Endothelial cell of umbilical vein (primary cell): ENCODE measurements around the gene NECAB2.

Experiments used
- EZH2 ChIP-seq: IDR thresholded peaks from 2 replicates; pipeline ENCODE4 v1.6.1; 2012; ENCODE audit warnings: borderline replicate concordance, low read depth, mild to moderate bottlenecking, moderate library complexity, low read length, inconsistent platforms; ENCODE audit not compliant: severe bottlenecking
- JUN ChIP-seq: IDR thresholded peaks from 2 replicates; pipeline ENCODE4 v1.6.1; 2011; ENCODE audit warnings: borderline replicate concordance, low read depth; ENCODE audit not compliant: insufficient read length, insufficient read depth
- POLR2A ChIP-seq: IDR thresholded peaks from 2 replicates; pipeline ENCODE4 v1.6.1; 2012; ENCODE audit warnings: low read depth, mild to moderate bottlenecking, control low read depth, low read length
- POLR2AphosphoS5 ChIP-seq: IDR thresholded peaks from 2 replicates; pipeline ENCODE4 v1.6.1; 2012; ENCODE audit warnings: low read depth, mild to moderate bottlenecking, control low read depth, low read length, moderate library complexity; ENCODE audit not compliant: insufficient read depth
- TF ChIP-seq, protein P1 (sequence below), 2 donors: IDR thresholded peaks; 1 replicate in 1 of 2; 2 replicates in 1 of 2; pipeline ENCODE4 v1.5.1; 2011; ENCODE audit warnings: low read length in 2 of 2, mild to moderate bottlenecking in 2 of 2, moderate library complexity in 2 of 2, control low read depth in 1 of 2, inconsistent platforms in 1 of 2, low read depth in 1 of 2; ENCODE audit not compliant: insufficient read depth in 1 of 2; ENCODE audit errors: extremely low read depth in 1 of 2

DNA sequence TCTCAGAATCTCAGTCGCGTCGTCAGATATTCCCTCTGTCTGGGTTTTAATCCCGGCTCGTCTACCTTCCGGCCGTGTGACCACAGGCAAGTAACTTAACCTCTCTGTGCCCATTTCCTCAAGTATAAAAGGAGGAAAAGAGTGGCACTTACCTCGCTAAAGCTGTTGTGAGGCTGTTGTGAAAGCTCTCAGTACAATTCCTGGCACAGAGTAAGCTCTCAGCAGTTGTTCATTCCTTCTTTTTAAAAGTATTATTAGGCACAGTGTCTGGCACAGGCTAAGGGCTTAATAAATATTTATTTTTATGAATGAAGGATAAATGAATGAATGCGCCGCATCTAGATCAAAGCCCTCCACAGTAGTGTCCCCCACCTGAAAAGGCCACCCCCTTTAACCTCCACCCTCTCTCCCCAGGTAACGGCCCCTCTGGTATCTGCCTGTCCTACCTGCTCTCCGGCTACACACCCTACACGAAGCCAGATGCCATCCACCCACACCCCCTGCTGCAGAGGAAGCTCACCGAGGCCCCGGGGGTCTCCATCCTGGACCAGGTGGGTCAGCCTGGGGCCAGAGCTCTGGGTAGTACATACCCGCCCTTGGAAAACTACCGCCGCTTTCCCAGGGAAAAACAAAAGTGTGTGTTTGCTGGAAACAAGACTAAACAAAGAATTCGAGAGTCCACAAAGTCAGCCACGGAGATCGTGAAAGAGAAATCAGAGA, 9.0 kb upstream of the NECAB2 start:
- TF ChIP-seq, protein P1, sequence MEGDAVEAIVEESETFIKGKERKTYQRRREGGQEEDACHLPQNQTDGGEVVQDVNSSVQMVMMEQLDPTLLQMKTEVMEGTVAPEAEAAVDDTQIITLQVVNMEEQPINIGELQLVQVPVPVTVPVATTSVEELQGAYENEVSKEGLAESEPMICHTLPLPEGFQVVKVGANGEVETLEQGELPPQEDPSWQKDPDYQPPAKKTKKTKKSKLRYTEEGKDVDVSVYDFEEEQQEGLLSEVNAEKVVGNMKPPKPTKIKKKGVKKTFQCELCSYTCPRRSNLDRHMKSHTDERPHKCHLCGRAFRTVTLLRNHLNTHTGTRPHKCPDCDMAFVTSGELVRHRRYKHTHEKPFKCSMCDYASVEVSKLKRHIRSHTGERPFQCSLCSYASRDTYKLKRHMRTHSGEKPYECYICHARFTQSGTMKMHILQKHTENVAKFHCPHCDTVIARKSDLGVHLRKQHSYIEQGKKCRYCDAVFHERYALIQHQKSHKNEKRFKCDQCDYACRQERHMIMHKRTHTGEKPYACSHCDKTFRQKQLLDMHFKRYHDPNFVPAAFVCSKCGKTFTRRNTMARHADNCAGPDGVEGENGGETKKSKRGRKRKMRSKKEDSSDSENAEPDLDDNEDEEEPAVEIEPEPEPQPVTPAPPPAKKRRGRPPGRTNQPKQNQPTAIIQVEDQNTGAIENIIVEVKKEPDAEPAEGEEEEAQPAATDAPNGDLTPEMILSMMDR (IDR thresholded peaks at IDR 0.05; ENCODE audit: extremely low read depth in 1 of 2, insufficient read depth in 1 of 2, low read depth in 1 of 2, low read length in 2 of 2) = no peak
- no peak for TF ChIP-seq POLR2A
- TF ChIP-seq EZH2 = no peak
- no peak for TF ChIP-seq JUN
- TF ChIP-seq POLR2AphosphoS5 = no peak
